T-cell (primary cell): ENCODE data around the gene MAU2. TPM values are rescaled to one million over a fixed set of nuclear protein-coding genes. Genes with fewer than 3 reads are reported as not detected.
A peak's percentile ranks its signal among the peaks of the same experiment; 100 is the strongest.

Experiments used
- ATAC-seq, 4 experiments: fragments of 200-7000 bp in 3 of 4; fragments of 150-1000 bp in 1 of 4; cut with Tn5 transposase; replicated peaks in 1 of 4; 1 replicate in 3 of 4; 2 replicates in 1 of 4; pipeline ENCODE4 v1.10.0; 2021; ENCODE audit warnings: moderate library complexity in 3 of 4, mild to moderate bottlenecking in 2 of 4, moderate number of reproducible peaks in 1 of 4
- CTCF ChIA-PET, 2 donors: fragments of 300-600 bp; sonication (Branson Sonifier 250); formaldehyde crosslinking; loops; one replicate each; lab custom pipeline; 2022; ENCODE audit warnings: antibody characterized with exemption in 2 of 2; lab: Charles Lee
- POLR2A ChIA-PET, 2 donors: fragments of 300-600 bp; sonication (Branson Sonifier 250); formaldehyde crosslinking; loops; one replicate each; lab custom pipeline; 2022; ENCODE audit warnings: antibody characterized with exemption in 2 of 2; lab: Charles Lee
- DNase-seq, 35 experiments: peaks; one replicate each; pipeline versions ENCODE4 v3.0.0 to v3.0.0-alpha.2; 2013 to 2023
- H3K27ac ChIP-seq: one replicate; pipeline ENCODE4 v1.5.1; 2013; ENCODE audit warnings: low read length
- H3K27me3 ChIP-seq, 2 experiments: replicated peaks in 1 of 2; 1 replicate in 1 of 2; 2 replicates in 1 of 2; pipeline versions ENCODE4 v1.6.1 to v1.7.0; 2013; ENCODE audit warnings: low read length in 1 of 2, mixed read lengths in 1 of 2; ENCODE audit not compliant: control insufficient read depth in 2 of 2, insufficient read depth in 2 of 2; ENCODE audit errors: extremely low read depth in 1 of 2
- H3K36me3 ChIP-seq, 2 donors: 1 replicate in 1 of 2; 2 replicates in 1 of 2; pipeline versions ENCODE4 v1.6.1 to v1.7.0; 2013; ENCODE audit warnings: low read length in 1 of 2; ENCODE audit not compliant: control insufficient read depth in 2 of 2, insufficient read depth in 1 of 2; ENCODE audit errors: extremely low read depth in 1 of 2
- H3K4me1 ChIP-seq, 2 experiments: 1 replicate in 1 of 2; 2 replicates in 1 of 2; pipeline versions ENCODE4 v1.6.1 to v1.7.0; 2013; ENCODE audit warnings: low read length in 2 of 2, mixed read lengths in 1 of 2; ENCODE audit not compliant: insufficient read depth in 2 of 2, control insufficient read depth in 1 of 2; ENCODE audit errors: extremely low read depth in 1 of 2
- H3K4me3 ChIP-seq, 2 donors: 1 replicate in 1 of 2; 2 replicates in 1 of 2; pipeline versions ENCODE4 v1.5.1 to v1.7.0; 2013; ENCODE audit warnings: mild to moderate bottlenecking in 2 of 2, low read length in 1 of 2, moderate library complexity in 1 of 2; ENCODE audit not compliant: control insufficient read depth in 1 of 2; ENCODE audit errors: extremely low read depth in 1 of 2
- H3K9me3 ChIP-seq: 2 replicates; pipeline ENCODE4 v1.7.0; 2013
- H3K27ac Mint-ChIP-seq, 2 donors: one replicate each; pipeline ENCODE4 v1.8.0; 2020 to 2021; ENCODE audit warnings: mild to moderate bottlenecking in 2 of 2, mixed read lengths in 2 of 2
- H3K27me3 Mint-ChIP-seq, 2 donors: one replicate each; pipeline ENCODE4 v1.8.0; 2021 to 2022; ENCODE audit warnings: mixed read lengths in 2 of 2
- H3K36me3 Mint-ChIP-seq: one replicate; pipeline ENCODE4 v1.8.0; 2021; ENCODE audit warnings: mixed read lengths
- H3K4me1 Mint-ChIP-seq, 3 donors: one replicate each; pipeline ENCODE4 v1.8.0; 2020 to 2022; ENCODE audit warnings: mixed read lengths in 3 of 3, mild to moderate bottlenecking in 1 of 3
- H3K4me3 Mint-ChIP-seq, 3 donors: one replicate each; pipeline ENCODE4 v1.8.0; 2020 to 2022; ENCODE audit warnings: mild to moderate bottlenecking in 3 of 3, mixed read lengths in 3 of 3, moderate library complexity in 3 of 3
- H3K9me3 Mint-ChIP-seq, 3 donors: one replicate each; pipeline ENCODE4 v1.8.0; 2020 to 2022; ENCODE audit warnings: mixed read lengths in 3 of 3
- WGBS: methylation state at CpG from one replicate; pipeline ENCODE4 v1.1.5; 2013; ENCODE audit warnings: missing lambda C conversion rate; ENCODE audit not compliant: insufficient coverage; 5-methylcytosine and 5-hydroxymethylcytosine counted together
- total RNA-seq, 35 experiments: library from RNA in 6 of 35; stranded (reverse) in 6 of 35; fragments of 120-200 nt in 1 of 35; gene quantifications; one replicate each; pipeline versions ENCODE4 v1.2.1 to v1.2.4 and lab custom pipeline; 2013 to 2026

MAU2 gene
- total RNA-seq, 5 donors from 2014 or later (not counting 1 experiment from before 2014, with no cell fraction given) = 143 to 159 (median 150) TPM

- peak overlapping the region; percentile 95 for H3K4me3 Mint-ChIP-seq
- no peaks in the 10 kb centered on the region for H3K27me3 Mint-ChIP-seq
- Histone ChIP-seq H3K27ac (peak overlapping the region; percentile 22), H3K9me3 (no peaks in the 10 kb centered on the region), H3K36me3 (no peaks in the 10 kb centered on the region), H3K27me3 (no peaks in the 10 kb centered on the region), H3K4me3 (peak overlapping the region in 1 of 2 donors; percentile 69), H3K4me1 (peaks cover 14 to 56% of the 10 kb centered on the region in 2 experiments)
- peaks cover 4% of the 10 kb centered on the region for H3K36me3 Mint-ChIP-seq
- POLR2A ChIA-PET = no interaction called here
- WGBS = 92% methylated on average over 2 of the region's 4 CpGs
- H3K27ac Mint-ChIP-seq = peak overlapping the region; percentile 91 to 95
- DNase-seq (no peak), ATAC-seq (no peak)
- no peaks in the 10 kb centered on the region for H3K9me3 Mint-ChIP-seq
- CTCF ChIA-PET = interaction anchor here (0.6 to 1.2 kb wide), 6 partner anchors 40 to 82 kb away, joined by 3 to 8 read pairs (median 3); no protein-coding TSS in a partner anchor
- peaks cover 76 to 82% (median 81%) of the 10 kb centered on the region in 3 donors for H3K4me1 Mint-ChIP-seq
These were observed 87.0 kb downstream of the MAU2 start for GRCh38 chr19:19407633-19407930.

Other genes with a start within 250 kb of the MAU2 start
- gene TMEM161A, start 182.4 kb upstream of the MAU2 start, total RNA-seq = 10 to 100 TPM; 14.3 to 36.7 (median 34.4) TPM
- gene MEF2B, start 150.6 kb upstream of the MAU2 start, total RNA-seq = 1 to 10 TPM; 3.3 to 6.4 (median 6.0) TPM
- gene BORCS8, start 128.7 kb upstream of the MAU2 start, total RNA-seq = 10 to 100 TPM; 16.5 to 44.3 (median 35.5) TPM
- 10 to 100 TPM; 63.8 to 92.8 (median 85.4) TPM for gene RFXANK, start 128.6 kb upstream of the MAU2 start, total RNA-seq
- gene NR2C2AP, start 117.4 kb upstream of the MAU2 start, total RNA-seq = 10 to 100 TPM; 17.8 to 32.2 (median 28.6) TPM
- gene NCAN, start 108.9 kb upstream of the MAU2 start, total RNA-seq = under 1 TPM in 2 of 5 donors, not detected in 3; 0.03 to 0.10 TPM
- gene TM6SF2, start 47.5 kb upstream of the MAU2 start, total RNA-seq = not detected
- 10 to 100 TPM; 59.5 to 89.8 (median 87.4) TPM for gene SUGP1, start 320 bp upstream of the MAU2 start, total RNA-seq
- gene GATAD2A, start 84.8 kb downstream of the MAU2 start, total RNA-seq = 100 to 1,000 TPM; 114 to 144 (median 133) TPM
- gene TSSK6, start 194.7 kb downstream of the MAU2 start, total RNA-seq = 10 to 100 TPM in 3 of 5 donors, 1 to 10 TPM in 2; 3.9 to 13.0 (median 11.0) TPM
- 100 to 1,000 TPM; 188 to 235 (median 233) TPM for gene NDUFA13, start 195.4 kb downstream of the MAU2 start, total RNA-seq
- 10 to 100 TPM in 3 of 5 donors, 1 to 10 TPM in 2; 5.4 to 14.2 (median 12.5) TPM for gene YJEFN3, start 208.1 kb downstream of the MAU2 start, total RNA-seq
- gene CILP2, start 217.4 kb downstream of the MAU2 start, total RNA-seq = 1 to 10 TPM in 1 of 5 donors, under 1 TPM in 4; 0.23 to 1.3 (median 0.41) TPM